ENCODE results near the gene ZNF654. TPM values are rescaled to one million over a fixed set of nuclear protein-coding genes. Genes with fewer than 3 reads are reported as not detected.

The ZNF654 gene
- total and polyA plus RNA-seq, 10 of the 15 experiments (the other 5 are each of a cell fraction or from before 2014, with no cell fraction given) = 2.7 to 14.2 (median 10.0) TPM

DNA sequence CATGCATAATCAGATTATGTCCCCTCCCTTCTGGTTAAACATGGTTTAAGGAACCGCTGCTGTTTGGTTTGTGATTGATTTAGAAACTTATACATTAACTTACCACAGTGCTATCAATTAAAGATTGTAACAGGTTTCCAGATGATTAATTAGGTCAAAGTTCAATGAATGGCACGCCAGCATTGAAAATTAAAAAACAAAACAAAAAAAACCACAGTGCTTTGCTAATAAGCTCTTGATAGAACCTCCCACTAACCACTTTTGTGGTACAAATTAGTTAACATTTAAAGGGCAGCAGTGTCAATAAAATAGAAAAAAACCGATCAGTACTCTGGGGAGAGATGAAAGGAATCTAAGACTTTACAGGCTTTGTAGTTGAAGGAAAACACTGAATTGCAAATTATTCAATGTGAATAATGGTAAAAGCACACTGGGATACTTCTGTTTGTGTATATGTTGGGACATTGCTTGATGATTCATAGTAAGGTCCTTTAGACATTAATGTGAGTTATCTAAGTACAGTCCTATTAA is 83.1 kb downstream of the ZNF654 start (continued):
- TF ChIP-seq ATF2 (IDR thresholded peaks at IDR 0.05; ENCODE audit: low read length) = peak; percentile 34; the same call in 1 of the 2 replicates
- TF ChIP-seq IKZF2 (IDR thresholded peaks at IDR 0.05) = peak in 1 of 2 experiments; percentile 52; a peak in 3 of 4 replicates
- peak; percentile 60 for TF ChIP-seq BMI1 (IDR thresholded peaks at IDR 0.05; ENCODE audit: borderline replicate concordance)
- TF ChIP-seq, protein P1, sequence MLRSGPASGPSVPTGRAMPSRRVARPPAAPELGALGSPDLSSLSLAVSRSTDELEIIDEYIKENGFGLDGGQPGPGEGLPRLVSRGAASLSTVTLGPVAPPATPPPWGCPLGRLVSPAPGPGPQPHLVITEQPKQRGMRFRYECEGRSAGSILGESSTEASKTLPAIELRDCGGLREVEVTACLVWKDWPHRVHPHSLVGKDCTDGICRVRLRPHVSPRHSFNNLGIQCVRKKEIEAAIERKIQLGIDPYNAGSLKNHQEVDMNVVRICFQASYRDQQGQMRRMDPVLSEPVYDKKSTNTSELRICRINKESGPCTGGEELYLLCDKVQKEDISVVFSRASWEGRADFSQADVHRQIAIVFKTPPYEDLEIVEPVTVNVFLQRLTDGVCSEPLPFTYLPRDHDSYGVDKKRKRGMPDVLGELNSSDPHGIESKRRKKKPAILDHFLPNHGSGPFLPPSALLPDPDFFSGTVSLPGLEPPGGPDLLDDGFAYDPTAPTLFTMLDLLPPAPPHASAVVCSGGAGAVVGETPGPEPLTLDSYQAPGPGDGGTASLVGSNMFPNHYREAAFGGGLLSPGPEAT (IDR thresholded peaks at IDR 0.05; ENCODE audit: low read depth) = no peak
- no peak for TF ChIP-seq SMARCA5 (IDR thresholded peaks at IDR 0.05)
- no peak for TF ChIP-seq IKZF1 (conservative IDR thresholded peaks at IDR 0.05)
- TF ChIP-seq PAX8 (IDR thresholded peaks at IDR 0.05) = no peak
- TF ChIP-seq JUND (IDR thresholded peaks at IDR 0.05; ENCODE audit: low read depth, low read length) = no peak
- TF ChIP-seq CREB1 (IDR thresholded peaks at IDR 0.05; ENCODE audit: low read depth) = no peak
- peak; percentile 32; the same call in 1 of the 2 replicates for TF ChIP-seq SPI1 (IDR thresholded peaks at IDR 0.05; ENCODE audit: borderline replicate concordance, insufficient read depth, low read depth, low read length)
- peak; percentile 64 to 80 for TF ChIP-seq BHLHE40 (IDR thresholded peaks at IDR 0.05; ENCODE audit: borderline replicate concordance in 1 of 2, low read depth in 2 of 2, low read length in 1 of 2)
- TF ChIP-seq RBBP5 (conservative IDR thresholded peaks at IDR 0.05) = no peak
- TF ChIP-seq NBN (IDR thresholded peaks at IDR 0.05) = 0 out of 2 replicates have a peak, but pooled peaks have one; percentile 51
- TF ChIP-seq MTA2 (IDR thresholded peaks at IDR 0.05; ENCODE audit: low read depth) = peak; percentile 99
- TF ChIP-seq, protein P2, sequence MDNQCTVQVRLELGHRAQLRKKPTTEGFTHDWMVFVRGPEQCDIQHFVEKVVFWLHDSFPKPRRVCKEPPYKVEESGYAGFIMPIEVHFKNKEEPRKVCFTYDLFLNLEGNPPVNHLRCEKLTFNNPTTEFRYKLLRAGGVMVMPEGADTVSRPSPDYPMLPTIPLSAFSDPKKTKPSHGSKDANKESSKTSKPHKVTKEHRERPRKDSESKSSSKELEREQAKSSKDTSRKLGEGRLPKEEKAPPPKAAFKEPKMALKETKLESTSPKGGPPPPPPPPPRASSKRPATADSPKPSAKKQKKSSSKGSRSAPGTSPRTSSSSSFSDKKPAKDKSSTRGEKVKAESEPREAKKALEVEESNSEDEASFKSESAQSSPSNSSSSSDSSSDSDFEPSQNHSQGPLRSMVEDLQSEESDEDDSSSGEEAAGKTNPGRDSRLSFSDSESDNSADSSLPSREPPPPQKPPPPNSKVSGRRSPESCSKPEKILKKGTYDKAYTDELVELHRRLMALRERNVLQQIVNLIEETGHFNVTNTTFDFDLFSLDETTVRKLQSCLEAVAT (IDR thresholded peaks at IDR 0.05) = peak; percentile 75
- peak; percentile 45; the same call in 1 of the 2 replicates for TF ChIP-seq BCL11A (IDR thresholded peaks at IDR 0.05; ENCODE audit: low read depth, low read length)
- 0 out of 2 replicates have a peak, but pooled peaks have one; percentile 25 for TF ChIP-seq RAD51 (IDR thresholded peaks at IDR 0.05)
- no peak for TF ChIP-seq RCOR1 (conservative IDR thresholded peaks at IDR 0.05; ENCODE audit: low read depth, low read length)
- TF ChIP-seq FOXM1 (IDR thresholded peaks at IDR 0.05; ENCODE audit: low read depth, low read length) = no peak
- TF ChIP-seq FOXK2 (IDR thresholded peaks at IDR 0.05) = no peak
